Suprapubic skin (tissue), 4 donors: Measurements from ENCODE around the gene NOC3L. TPM values are rescaled to one million over a fixed set of nuclear protein-coding genes. Genes with fewer than 3 reads are reported as not detected.
"Not testable (repeated sequence)": the region's sequence is repeated elsewhere in the genome, so short reads cannot be mapped to it uniquely, and the experiment has no call there.

Experiments
- DNase-seq, 2 donors: peaks; one replicate each; pipeline ENCODE4 v3.0.0-alpha.2; 2019; ENCODE audit warnings: low spot score in 2 of 2
- H3K27ac ChIP-seq: fragments of 200-600 bp; sonication (generic); one replicate; pipeline ENCODE4 v1.5.1; 2019
- H3K27me3 ChIP-seq: fragments of 200-600 bp; sonication (generic); one replicate; pipeline ENCODE4 v1.5.1; 2019
- H3K36me3 ChIP-seq: fragments of 200-600 bp; sonication (generic); one replicate; pipeline ENCODE4 v1.5.1; 2019
- H3K4me1 ChIP-seq: fragments of 200-600 bp; sonication (generic); one replicate; pipeline ENCODE4 v1.5.1; 2019
- H3K4me3 ChIP-seq: fragments of 200-600 bp; sonication (generic); one replicate; pipeline ENCODE4 v1.5.1; 2019; ENCODE audit warnings: mild to moderate bottlenecking
- H3K9me3 ChIP-seq: fragments of 200-600 bp; sonication (generic); one replicate; pipeline ENCODE4 v1.5.1; 2019
- EP300 ChIP-seq: sonication (generic); formaldehyde crosslinking; IDR thresholded peaks from one replicate; pipeline ENCODE4 v1.6.1; 2017; ENCODE audit warnings: antibody characterized with exemption
- POLR2A ChIP-seq, 2 donors: fragments of 450-650 bp; IDR thresholded peaks; one replicate each; pipeline ENCODE4 v1.6.1; 2017; ENCODE audit warnings: antibody characterized with exemption in 2 of 2, mild to moderate bottlenecking in 2 of 2, moderate library complexity in 2 of 2
- POLR2AphosphoS5 ChIP-seq, 3 donors: sonication (generic); formaldehyde crosslinking; IDR thresholded peaks; one replicate each; pipeline ENCODE4 v1.6.1; 2017; ENCODE audit warnings: antibody characterized with exemption in 3 of 3
- WGBS: methylation state at CpG from one replicate; pipeline ENCODE4 v1.1.5; 2018; 5-methylcytosine and 5-hydroxymethylcytosine counted together
- total RNA-seq, 4 donors: library from RNA; depleted of rRNA; stranded (reverse); fragments of >200 nt; gene quantifications; one replicate each; pipeline ENCODE4 v1.1.0, GENCODE V29; 2016
- TF ChIP-seq, protein P1 (sequence below), 2 donors: fragments of 200-600 bp in 1 of 2; fragments of 450-650 bp in 1 of 2; sonication (generic) in 1 of 2; IDR thresholded peaks; one replicate each; pipeline ENCODE4 v1.5.1; 2016 to 2019; ENCODE audit warnings: antibody characterized with exemption in 2 of 2, mild to moderate bottlenecking in 1 of 2, moderate library complexity in 1 of 2

NOC3L gene
- total RNA-seq, 4 donors from 2014 or later = 10.0 to 25.3 (median 12.8) TPM

DNA sequence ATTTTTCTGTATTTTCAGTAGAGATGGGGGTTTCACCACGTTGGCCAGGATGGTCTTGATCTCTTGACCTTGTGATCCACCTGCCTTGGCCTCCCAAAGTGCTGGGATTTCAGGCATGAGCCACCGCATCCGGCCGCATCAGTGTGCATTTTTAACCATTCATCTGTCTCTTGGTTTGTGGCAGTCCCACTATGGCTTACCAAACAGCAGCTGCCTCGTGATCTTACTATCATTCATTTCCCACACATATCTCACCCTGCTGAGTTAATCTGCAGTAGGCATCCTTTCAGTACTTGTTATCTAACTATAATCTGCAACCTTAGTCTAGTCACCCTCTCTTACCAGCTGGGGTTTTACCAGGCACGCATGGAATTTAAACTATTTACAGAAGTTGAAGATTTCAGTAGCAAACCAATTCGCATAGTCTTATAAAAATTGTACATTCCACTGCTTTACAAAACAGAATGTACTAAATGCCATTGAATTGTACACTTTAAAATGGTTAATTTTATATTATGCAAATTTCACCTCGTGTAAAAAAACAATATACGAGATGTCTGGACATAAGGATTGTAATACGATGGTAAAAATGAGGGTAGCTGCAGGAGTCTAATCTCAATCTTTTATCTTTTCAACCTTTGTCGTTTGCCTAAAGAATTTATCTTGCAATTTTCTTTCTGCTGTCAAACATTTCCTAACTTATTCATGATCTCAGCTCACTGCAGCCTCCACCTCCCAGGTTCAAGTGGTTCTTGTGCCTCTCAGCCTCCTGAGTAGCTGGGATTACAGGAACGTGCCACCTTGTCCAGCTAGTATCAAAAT, 35.0 kb upstream of the NOC3L start:
- no peaks in the 10 kb centered on the region for H3K36me3 ChIP-seq
- TF ChIP-seq EP300 (no peak), POLR2AphosphoS5 (IDR thresholded peaks at IDR 0.05) (no peak), POLR2A (IDR thresholded peaks at IDR 0.05) (no peak)
- TF ChIP-seq, protein P1, sequence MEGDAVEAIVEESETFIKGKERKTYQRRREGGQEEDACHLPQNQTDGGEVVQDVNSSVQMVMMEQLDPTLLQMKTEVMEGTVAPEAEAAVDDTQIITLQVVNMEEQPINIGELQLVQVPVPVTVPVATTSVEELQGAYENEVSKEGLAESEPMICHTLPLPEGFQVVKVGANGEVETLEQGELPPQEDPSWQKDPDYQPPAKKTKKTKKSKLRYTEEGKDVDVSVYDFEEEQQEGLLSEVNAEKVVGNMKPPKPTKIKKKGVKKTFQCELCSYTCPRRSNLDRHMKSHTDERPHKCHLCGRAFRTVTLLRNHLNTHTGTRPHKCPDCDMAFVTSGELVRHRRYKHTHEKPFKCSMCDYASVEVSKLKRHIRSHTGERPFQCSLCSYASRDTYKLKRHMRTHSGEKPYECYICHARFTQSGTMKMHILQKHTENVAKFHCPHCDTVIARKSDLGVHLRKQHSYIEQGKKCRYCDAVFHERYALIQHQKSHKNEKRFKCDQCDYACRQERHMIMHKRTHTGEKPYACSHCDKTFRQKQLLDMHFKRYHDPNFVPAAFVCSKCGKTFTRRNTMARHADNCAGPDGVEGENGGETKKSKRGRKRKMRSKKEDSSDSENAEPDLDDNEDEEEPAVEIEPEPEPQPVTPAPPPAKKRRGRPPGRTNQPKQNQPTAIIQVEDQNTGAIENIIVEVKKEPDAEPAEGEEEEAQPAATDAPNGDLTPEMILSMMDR (IDR thresholded peaks at IDR 0.05) = no peak
- WGBS = 47% methylated on average over 12 of the region's 12 CpGs
- DNase-seq = no peak
- no peaks in the 10 kb centered on the region for H3K9me3 ChIP-seq
- no peak overlapping the region for H3K4me3 ChIP-seq
- H3K4me1 ChIP-seq = no peaks in the 10 kb centered on the region
- no peaks in the 10 kb centered on the region for H3K27me3 ChIP-seq
- no peak overlapping the region for H3K27ac ChIP-seq

DNA sequence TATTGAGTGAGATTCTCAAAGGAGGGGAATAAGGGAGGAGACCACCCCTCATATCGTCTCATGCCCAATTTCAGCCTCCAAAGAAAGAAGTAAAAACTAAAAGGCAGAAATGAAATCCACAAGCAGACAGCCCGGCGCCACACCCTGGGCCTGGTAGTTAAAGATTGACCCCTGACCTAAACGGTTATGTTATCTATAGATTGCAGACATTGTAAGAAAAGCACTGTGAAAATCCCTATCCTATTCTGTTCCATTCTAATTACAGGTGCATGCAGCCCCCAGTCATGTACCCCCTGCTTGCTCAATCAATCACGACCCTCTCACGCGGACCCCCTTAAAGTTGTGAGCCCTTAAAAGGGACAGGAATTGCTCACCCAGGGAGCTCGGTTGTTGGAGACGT, 29.4 kb upstream of the NOC3L start:
- WGBS = 84% methylated on average over 9 of the region's 9 CpGs
- H3K9me3 ChIP-seq, H3K27ac ChIP-seq, DNase-seq, H3K27me3 ChIP-seq, H3K4me3 ChIP-seq, H3K36me3 ChIP-seq, H3K4me1 ChIP-seq: not testable (repeated sequence)

DNA sequence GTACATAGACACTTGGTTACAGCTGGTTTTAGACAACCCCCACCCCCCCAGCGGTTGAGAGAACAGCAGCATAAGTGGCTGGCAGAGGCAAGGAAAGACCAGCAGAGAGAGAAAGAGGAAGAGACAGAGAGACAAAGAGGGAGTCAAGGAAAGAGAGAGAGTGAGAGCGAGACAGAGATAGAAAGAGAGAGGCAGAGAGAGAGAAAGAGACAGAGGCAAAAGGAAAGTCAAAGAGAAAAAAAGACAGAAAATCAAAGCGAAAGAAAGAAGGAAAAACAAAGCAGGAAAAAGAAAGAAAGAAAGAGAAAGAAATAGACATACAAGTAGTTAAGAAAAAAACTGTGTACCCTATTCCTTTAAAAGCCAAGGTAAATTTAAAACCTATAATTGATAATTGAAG, 23.0 kb upstream of the NOC3L start:
- not testable (repeated sequence) for H3K36me3 ChIP-seq, H3K9me3 ChIP-seq, H3K4me3 ChIP-seq, H3K27me3 ChIP-seq, DNase-seq, H3K4me1 ChIP-seq, H3K27ac ChIP-seq
- 91% methylated on average over 3 of the region's 3 CpGs for WGBS

DNA sequence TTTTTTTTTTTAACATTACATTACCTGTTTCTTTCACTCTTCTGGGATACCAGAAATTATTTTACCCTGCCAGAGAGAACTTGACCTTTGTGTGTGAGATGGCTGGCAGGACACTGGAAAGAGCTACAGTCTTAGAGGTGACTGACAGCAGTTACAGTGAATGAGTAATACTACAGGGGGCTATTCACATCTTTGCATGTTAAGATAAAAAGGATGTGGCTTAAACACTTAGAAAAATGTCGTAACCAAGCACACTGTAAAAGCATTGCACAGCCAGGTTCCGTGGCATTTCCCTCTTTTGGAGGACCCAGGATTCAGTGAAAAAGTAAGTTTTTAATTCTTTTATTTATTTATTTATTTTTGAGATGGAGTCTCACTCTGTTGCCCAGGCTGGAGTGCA, 20.8 kb upstream of the NOC3L start:
- no peaks in the 10 kb centered on the region for H3K4me1 ChIP-seq
- TF ChIP-seq EP300 (no peak), POLR2AphosphoS5 (IDR thresholded peaks at IDR 0.05) (no peak), POLR2A (IDR thresholded peaks at IDR 0.05) (no peak)
- TF ChIP-seq, protein P1 (IDR thresholded peaks at IDR 0.05) = no peak
- WGBS = 100% methylated on average over 2 of the region's 2 CpGs

DNA sequence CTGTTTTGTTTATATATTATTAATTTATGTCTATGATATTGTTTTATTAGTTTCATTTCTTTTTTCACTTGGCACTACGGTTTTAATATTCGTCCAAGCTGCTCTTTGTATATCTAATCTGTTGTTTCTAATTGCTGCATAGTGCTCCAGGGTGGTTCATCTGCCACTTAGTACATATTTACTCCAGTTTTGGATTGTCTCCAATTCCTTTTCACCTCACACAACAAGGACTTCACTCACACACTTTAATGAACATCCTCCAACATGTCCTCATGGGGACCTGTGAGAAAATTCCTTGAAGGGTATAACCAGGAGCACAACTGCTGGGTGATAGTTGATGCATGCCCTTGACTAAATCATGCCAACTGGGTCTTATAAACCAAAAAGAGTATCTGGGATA, 14.1 kb upstream of the NOC3L start:
- WGBS = 64% methylated on average over 2 of the region's 2 CpGs

More for the DNA sequence above, 20.8 kb upstream of the NOC3L start:
- H3K27ac ChIP-seq = no peak overlapping the region
- no peaks in the 10 kb centered on the region for H3K27me3 ChIP-seq
- no peaks in the 10 kb centered on the region for H3K9me3 ChIP-seq
- no peak overlapping the region for H3K4me3 ChIP-seq
- no peaks in the 10 kb centered on the region for H3K36me3 ChIP-seq
- DNase-seq = no peak

DNA sequence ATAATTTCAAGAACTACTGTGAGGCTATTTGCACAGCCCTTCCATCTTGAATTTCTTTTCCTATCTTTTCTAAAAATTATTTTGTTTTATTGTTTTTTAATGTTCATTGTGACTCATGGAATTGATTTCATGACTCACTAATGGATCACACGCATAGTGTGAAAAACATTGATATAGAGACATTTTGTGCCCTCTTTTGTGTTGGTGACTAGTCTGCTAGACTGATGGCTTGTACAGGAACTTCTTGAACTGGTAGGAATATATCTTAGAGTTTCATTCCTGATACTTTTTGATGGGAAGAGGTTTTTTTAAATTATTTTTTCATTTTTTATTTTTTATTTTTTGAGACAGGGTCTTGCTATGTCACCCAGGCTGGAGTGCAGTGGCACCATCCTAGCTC, 12.6 kb upstream of the NOC3L start:
- no peak for DNase-seq
- Histone ChIP-seq H3K27ac (no peak overlapping the region), H3K9me3 (no peaks in the 10 kb centered on the region), H3K4me3 (no peak overlapping the region), H3K27me3 (peaks cover 12% of the 10 kb centered on the region), H3K4me1 (no peaks in the 10 kb centered on the region), H3K36me3 (no peaks in the 10 kb centered on the region)
- no peak for TF ChIP-seq POLR2AphosphoS5 (IDR thresholded peaks at IDR 0.05)
- TF ChIP-seq EP300 = no peak
- TF ChIP-seq, protein P1 (IDR thresholded peaks at IDR 0.05) = no peak
- TF ChIP-seq POLR2A (IDR thresholded peaks at IDR 0.05) = no peak
- 85% methylated on average over 1 of the region's 1 CpG for WGBS

More for the DNA sequence above, 14.1 kb upstream of the NOC3L start:
- H3K4me1 ChIP-seq = no peaks in the 10 kb centered on the region
- no peak overlapping the region for H3K27ac ChIP-seq
- H3K36me3 ChIP-seq = no peaks in the 10 kb centered on the region
- peaks cover 8% of the 10 kb centered on the region for H3K27me3 ChIP-seq
- no peaks in the 10 kb centered on the region for H3K9me3 ChIP-seq
- no peak for DNase-seq
- H3K4me3 ChIP-seq = no peak overlapping the region
- TF ChIP-seq, protein P1 (IDR thresholded peaks at IDR 0.05) = no peak
- TF ChIP-seq EP300 (no peak), POLR2AphosphoS5 (IDR thresholded peaks at IDR 0.05) (no peak), POLR2A (IDR thresholded peaks at IDR 0.05) (no peak)
